Testis (tissue), 2 donors: ENCODE results near the gene TMEM156.

ENCODE experiments used
- CTCF ChIP-seq, 3 experiments: fragments of 450-650 bp in 2 of 3; fragments of 200-600 bp in 1 of 3; sonication (generic) in 1 of 3; IDR thresholded peaks; one replicate each; pipeline ENCODE4 v1.5.1; 2016 to 2019; ENCODE audit warnings: antibody characterized with exemption in 3 of 3, mild to moderate bottlenecking in 2 of 3, moderate library complexity in 1 of 3
- POLR2A ChIP-seq: fragments of 450-650 bp; IDR thresholded peaks from one replicate; pipeline ENCODE4 v1.6.1; 2017; ENCODE audit warnings: antibody characterized with exemption, mild to moderate bottlenecking, moderate library complexity

- TF ChIP-seq POLR2A (no peak), CTCF (IDR thresholded peaks at IDR 0.05) (no peak)
These were observed 107.9 kb downstream of the TMEM156 start for GRCh38 chr4:38924353-38924752.
